Sigmoid colon (tissue), 7 donors: Measurements from ENCODE around the gene IMPG1. TPM values are rescaled to one million over a fixed set of nuclear protein-coding genes. Genes with fewer than 3 reads are reported as not detected.

Source experiments
- DNase-seq: peaks from one replicate; pipeline ENCODE4 v3.0.0-alpha.2; 2019
- H3K27ac ChIP-seq, 4 donors: fragments of 200-600 bp; sonication (generic); one replicate each; pipeline ENCODE4 v1.5.1; 2016 to 2019; ENCODE audit warnings: mild to moderate bottlenecking in 1 of 4
- H3K27me3 ChIP-seq, 3 donors: fragments of 200-600 bp; sonication (generic); one replicate each; pipeline ENCODE4 v1.5.1; 2019; ENCODE audit warnings: mild to moderate bottlenecking in 1 of 3
- H3K36me3 ChIP-seq, 4 donors: fragments of 200-600 bp; sonication (generic); one replicate each; pipeline ENCODE4 v1.5.1; 2016 to 2019
- H3K4me1 ChIP-seq, 4 donors: fragments of 200-600 bp; sonication (generic); one replicate each; pipeline ENCODE4 v1.5.1; 2017 to 2019
- H3K4me3 ChIP-seq, 4 donors: fragments of 200-600 bp; sonication (generic); one replicate each; pipeline ENCODE4 v1.5.1; 2017 to 2019; ENCODE audit warnings: mild to moderate bottlenecking in 2 of 4, moderate library complexity in 1 of 4
- H3K9me3 ChIP-seq, 4 donors: fragments of 200-600 bp in 3 of 4; sonication (generic) in 3 of 4; one replicate each; pipeline versions ENCODE4 v1.5.1 to v1.6.1; 2013 to 2019
- EP300 ChIP-seq, 4 donors: sonication (generic); formaldehyde crosslinking; IDR thresholded peaks; one replicate each; pipeline ENCODE4 v1.6.1; 2017; ENCODE audit warnings: antibody characterized with exemption in 4 of 4
- POLR2A ChIP-seq, 2 donors: fragments of 450-650 bp; IDR thresholded peaks; one replicate each; pipeline ENCODE4 v1.6.1; 2016; ENCODE audit warnings: antibody characterized with exemption in 2 of 2, mild to moderate bottlenecking in 2 of 2, moderate library complexity in 2 of 2
- POLR2AphosphoS5 ChIP-seq, 4 donors: sonication (generic); formaldehyde crosslinking; IDR thresholded peaks; one replicate each; pipeline ENCODE4 v1.6.1; 2017; ENCODE audit warnings: antibody characterized with exemption in 4 of 4
- WGBS, 2 donors: extraction: QIAGEN DNeasy Blood & Tissue Kit; methylation state at CpG; one replicate each; pipeline ENCODE4 v1.1.7; 2013; 5-methylcytosine and 5-hydroxymethylcytosine counted together
- intact Hi-C: fragments of 100-400 bp; cut with DNase I; formaldehyde crosslinking; loops from one replicate; pipeline ENCODE4 v1.15.1; 2023
- polyA plus RNA-seq, 3 donors: library from polyadenylated mRNA; stranded (reverse); fragments of 200-250 nt; gene quantifications; one replicate each; pipeline ENCODE4 v1.2.3, GENCODE V29; 2013
- total RNA-seq, 4 donors: library from RNA; depleted of rRNA; stranded (reverse); fragments of >200 nt; gene quantifications; one replicate each; pipeline ENCODE4 v1.1.0, GENCODE V29; 2016
- TF ChIP-seq, protein P1 (sequence below), 4 experiments: fragments of 450-650 bp in 3 of 4; fragments of 200-600 bp in 1 of 4; IDR thresholded peaks; one replicate each; pipeline ENCODE4 v1.5.1; 2016 to 2019; ENCODE audit warnings: antibody characterized with exemption in 4 of 4, mild to moderate bottlenecking in 3 of 4, moderate library complexity in 2 of 4
- donor health status: healthy with polysubstance abuse.
- donor health status: Bipolar disorder and iron deficiency.
- donor health status: healthy.

The IMPG1 gene
- total and polyA plus RNA-seq, 7 donors: not detected

DNA sequence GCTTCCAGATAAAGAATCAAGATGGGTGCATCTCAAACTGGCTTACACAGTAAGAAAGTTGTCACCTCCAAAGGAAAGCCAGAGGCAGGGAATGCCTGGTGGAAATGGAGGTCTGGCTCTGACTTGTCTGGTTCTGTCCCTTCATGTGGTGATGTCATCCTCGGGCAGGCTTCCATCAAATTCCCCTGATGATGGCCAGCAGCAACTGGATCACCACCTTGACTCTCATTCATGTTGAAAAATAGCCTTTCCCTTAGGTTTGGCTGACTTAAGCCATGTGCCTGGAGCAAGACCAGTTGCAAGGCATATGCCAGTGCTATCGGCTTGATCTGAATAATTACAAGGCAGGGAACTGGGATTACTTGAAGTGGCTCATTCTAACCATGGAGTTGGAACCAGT is 28.8 kb downstream of the IMPG1 start:
- Histone ChIP-seq H3K27ac (no peak overlapping the region), H3K4me1 (no peaks in the 10 kb centered on the region), H3K27me3 (no peaks in the 10 kb centered on the region), H3K36me3 (no peaks in the 10 kb centered on the region), H3K9me3 (peaks cover 0 to 3% (median 0%) of the 10 kb centered on the region in 4 donors), H3K4me3 (no peak overlapping the region)
- TF ChIP-seq, protein P1, sequence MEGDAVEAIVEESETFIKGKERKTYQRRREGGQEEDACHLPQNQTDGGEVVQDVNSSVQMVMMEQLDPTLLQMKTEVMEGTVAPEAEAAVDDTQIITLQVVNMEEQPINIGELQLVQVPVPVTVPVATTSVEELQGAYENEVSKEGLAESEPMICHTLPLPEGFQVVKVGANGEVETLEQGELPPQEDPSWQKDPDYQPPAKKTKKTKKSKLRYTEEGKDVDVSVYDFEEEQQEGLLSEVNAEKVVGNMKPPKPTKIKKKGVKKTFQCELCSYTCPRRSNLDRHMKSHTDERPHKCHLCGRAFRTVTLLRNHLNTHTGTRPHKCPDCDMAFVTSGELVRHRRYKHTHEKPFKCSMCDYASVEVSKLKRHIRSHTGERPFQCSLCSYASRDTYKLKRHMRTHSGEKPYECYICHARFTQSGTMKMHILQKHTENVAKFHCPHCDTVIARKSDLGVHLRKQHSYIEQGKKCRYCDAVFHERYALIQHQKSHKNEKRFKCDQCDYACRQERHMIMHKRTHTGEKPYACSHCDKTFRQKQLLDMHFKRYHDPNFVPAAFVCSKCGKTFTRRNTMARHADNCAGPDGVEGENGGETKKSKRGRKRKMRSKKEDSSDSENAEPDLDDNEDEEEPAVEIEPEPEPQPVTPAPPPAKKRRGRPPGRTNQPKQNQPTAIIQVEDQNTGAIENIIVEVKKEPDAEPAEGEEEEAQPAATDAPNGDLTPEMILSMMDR (IDR thresholded peaks at IDR 0.05): no peak
- TF ChIP-seq POLR2A (IDR thresholded peaks at IDR 0.05) (no peak), EP300 (IDR thresholded peaks at IDR 0.05) (no peak), POLR2AphosphoS5 (IDR thresholded peaks at IDR 0.05) (no peak)
- no peak for DNase-seq
- 59 to 77% methylated on average over 2 of the region's 2 CpGs for WGBS, 2 donors
- intact Hi-C loops: no loop called here

DNA sequence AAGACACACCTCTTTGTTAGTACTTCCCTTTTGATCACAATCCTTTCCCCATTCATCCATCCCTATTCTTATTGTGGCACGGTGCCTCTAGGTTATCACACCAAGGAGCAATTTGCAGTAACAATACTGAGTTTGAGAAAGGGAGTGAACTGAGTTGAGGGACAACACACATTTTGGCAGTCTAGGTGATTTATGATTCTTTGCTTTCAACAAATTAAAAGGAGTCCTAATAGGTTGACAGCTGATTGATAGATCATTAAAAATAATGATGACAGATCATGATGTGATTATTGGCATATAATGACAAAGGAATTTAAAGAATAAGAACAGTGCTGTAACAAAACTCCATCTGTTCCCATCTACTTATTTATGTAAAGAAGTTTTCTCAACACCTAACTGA is 36.7 kb downstream of the IMPG1 start:
- TF ChIP-seq, protein P1 (IDR thresholded peaks at IDR 0.05): no peak
- no peak for TF ChIP-seq EP300 (IDR thresholded peaks at IDR 0.05)
- TF ChIP-seq POLR2AphosphoS5 (IDR thresholded peaks at IDR 0.05): no peak
- TF ChIP-seq POLR2A (IDR thresholded peaks at IDR 0.05): no peak
- intact Hi-C loops: no loop called here
- H3K4me3 ChIP-seq: no peak overlapping the region
- DNase-seq: no peak
- no peak overlapping the region for H3K27ac ChIP-seq
- WGBS, 2 donors: 46 to 60% methylated on average over 1 of the region's 1 CpG
- H3K4me1 ChIP-seq: no peaks in the 10 kb centered on the region
- H3K36me3 ChIP-seq: no peaks in the 10 kb centered on the region
- no peaks in the 10 kb centered on the region for H3K27me3 ChIP-seq
- peaks cover 0 to 2% (median 0%) of the 10 kb centered on the region in 4 donors for H3K9me3 ChIP-seq

DNA sequence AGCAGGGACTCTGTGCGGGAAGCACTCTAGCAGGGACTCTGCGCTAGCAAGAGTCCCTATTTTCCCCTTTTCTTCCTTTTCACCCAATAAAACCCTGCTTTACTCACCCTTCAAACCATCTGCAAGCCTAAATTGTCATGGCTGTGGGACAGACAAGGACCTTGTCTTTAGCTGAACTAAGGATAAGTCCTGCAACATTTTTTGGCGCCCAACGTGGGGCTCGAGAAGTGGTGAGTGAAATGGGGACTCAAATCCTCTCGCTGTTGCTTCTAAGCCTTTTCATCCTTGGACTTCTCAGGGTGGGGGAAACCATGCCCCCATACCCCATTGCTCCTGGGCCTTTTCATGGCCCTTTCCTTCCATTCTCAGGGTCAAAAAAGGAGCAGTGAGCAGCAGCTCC is 46.4 kb downstream of the IMPG1 start:
- Histone ChIP-seq H3K27me3 (no peaks in the 10 kb centered on the region), H3K4me3 (no peak overlapping the region), H3K27ac (no peak overlapping the region), H3K36me3 (no peaks in the 10 kb centered on the region), H3K4me1 (no peaks in the 10 kb centered on the region), H3K9me3 (peaks cover 8 to 25% (median 12%) of the 10 kb centered on the region in 4 donors)
- DNase-seq: no peak
- WGBS, 2 donors: 87 to 90% methylated on average over 6 of the region's 6 CpGs
- intact Hi-C loops: no loop called here
- TF ChIP-seq EP300 (IDR thresholded peaks at IDR 0.05): no peak
- TF ChIP-seq POLR2AphosphoS5 (IDR thresholded peaks at IDR 0.05): no peak
- no peak for TF ChIP-seq POLR2A (IDR thresholded peaks at IDR 0.05)

DNA sequence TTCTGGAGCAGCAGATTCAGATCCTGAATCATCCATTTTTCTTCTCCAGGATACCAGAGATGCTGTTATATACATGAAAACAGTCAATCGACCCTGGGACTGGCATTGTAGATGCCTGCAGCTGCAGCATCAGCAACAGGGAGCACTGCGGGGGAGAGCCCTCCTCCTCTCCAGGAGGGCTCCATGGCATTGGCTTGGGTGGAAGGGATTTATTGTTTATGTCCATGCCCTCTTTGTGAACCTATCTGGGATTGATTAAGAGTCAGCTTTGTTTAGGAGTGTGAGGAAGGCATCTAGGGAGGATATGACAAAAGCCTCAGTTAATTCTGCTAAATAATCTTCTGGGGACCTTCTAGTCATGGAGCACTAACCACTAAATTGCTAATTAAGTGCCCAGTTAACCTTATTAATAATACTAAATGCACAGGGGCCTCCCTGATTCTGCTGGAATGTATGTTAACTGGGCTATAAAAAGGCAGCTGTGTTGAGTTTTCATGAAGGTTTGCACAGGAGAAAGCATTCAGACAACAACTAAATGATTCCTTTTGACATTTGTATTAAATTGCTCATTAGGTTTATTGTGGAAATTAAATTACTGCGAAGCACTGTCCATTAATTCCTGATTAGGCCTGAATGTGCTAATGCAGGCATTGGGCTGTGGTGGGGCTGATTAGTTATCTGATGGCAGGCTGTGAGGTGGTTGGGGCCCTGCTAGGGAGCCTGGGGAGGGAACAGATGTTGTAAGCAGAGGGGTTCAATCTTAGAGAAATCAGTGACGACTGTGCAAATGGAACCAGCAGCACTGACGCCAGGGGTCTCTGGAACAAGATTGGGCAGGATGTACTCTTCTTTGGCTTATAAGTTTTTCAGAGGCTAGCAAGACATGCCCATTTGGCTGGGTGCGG is 57.6 kb downstream of the IMPG1 start:
- TF ChIP-seq POLR2AphosphoS5 (IDR thresholded peaks at IDR 0.05) (no peak), POLR2A (IDR thresholded peaks at IDR 0.05) (no peak), EP300 (IDR thresholded peaks at IDR 0.05) (no peak)
- TF ChIP-seq, protein P1 (IDR thresholded peaks at IDR 0.05): no peak
- Histone ChIP-seq H3K4me1 (no peaks in the 10 kb centered on the region), H3K4me3 (no peak overlapping the region), H3K27ac (no peak overlapping the region), H3K27me3 (no peaks in the 10 kb centered on the region), H3K36me3 (no peaks in the 10 kb centered on the region), H3K9me3 (no peaks in the 10 kb centered on the region)
- intact Hi-C loops: no loop called here
- 79 to 85% methylated on average over 6 of the region's 6 CpGs for WGBS, 2 donors
- DNase-seq: no peak

DNA sequence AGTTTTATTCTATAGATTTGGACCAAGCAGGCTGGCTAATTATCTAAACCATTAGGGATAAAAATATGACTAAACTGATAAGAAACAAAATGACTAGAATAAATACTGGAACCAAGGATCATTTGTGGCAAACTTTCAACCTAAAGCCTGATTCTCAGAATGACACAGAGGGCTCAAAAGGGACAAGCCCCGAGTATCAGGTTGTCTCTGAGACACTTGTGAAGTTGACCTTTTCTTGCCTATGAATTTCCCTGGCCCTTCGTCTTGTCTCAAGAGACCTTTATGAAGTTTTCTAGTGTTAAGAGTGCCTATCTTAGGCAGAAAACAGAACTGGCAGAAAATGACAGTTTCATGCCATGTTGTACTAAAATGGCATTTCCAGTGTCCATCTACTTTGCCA is 68.3 kb downstream of the IMPG1 start:
- Histone ChIP-seq H3K36me3 (no peaks in the 10 kb centered on the region), H3K27me3 (no peaks in the 10 kb centered on the region), H3K27ac (no peak overlapping the region), H3K4me3 (no peak overlapping the region), H3K9me3 (no peaks in the 10 kb centered on the region), H3K4me1 (no peaks in the 10 kb centered on the region)
- 60 to 81% methylated on average over 2 of the region's 2 CpGs for WGBS, 2 donors
- DNase-seq: no peak
- TF ChIP-seq POLR2A (IDR thresholded peaks at IDR 0.05) (no peak), POLR2AphosphoS5 (IDR thresholded peaks at IDR 0.05) (no peak)
- intact Hi-C loops: no loop called here
